Measurements from ENCODE around the gene CLDN19. TPM values are rescaled to one million over a fixed set of nuclear protein-coding genes. Genes with fewer than 3 reads are reported as not detected.

Gene CLDN19
- total RNA-seq, 1 experiment from 2014 or later: 0.05 TPM

GRCh38 chr1:42690477-42691156 lies 49.4 kb downstream of the CLDN19 start:
- no TSS peak for BruUV-seq (replicated peaks)
- Histone ChIP-seq H3K4me1 (ENCODE audit: control insufficient read depth, insufficient read depth, low read length) (peaks cover 66% of the 10 kb centered on the region), H3K27me3 (ENCODE audit: control insufficient read depth, insufficient read depth, low read length) (no peaks in the 10 kb centered on the region), H3K36me3 (ENCODE audit: control insufficient read depth, insufficient read depth, low read length) (peaks cover 51% of the 10 kb centered on the region), H3K27ac (ENCODE audit: low read length) (no peak overlapping the region), H3K4me3 (ENCODE audit: low read depth in 2 of 2, low read length in 2 of 2) (no peak overlapping the region), H3K9me3 (ENCODE audit: control insufficient read depth, insufficient read depth, low read depth, low read length) (no peaks in the 10 kb centered on the region)
- ATAC-seq (no peak), DNase-seq (ENCODE audit: low read depth, low spot score) (no peak)
- TF ChIP-seq SIN3A (IDR thresholded peaks at IDR 0.05; ENCODE audit: borderline replicate concordance, insufficient read depth, low read depth, low read length) (no peak), CTCF (IDR thresholded peaks at IDR 0.05) (peak; percentile 28; the same call in 1 of the 2 replicates)
- intact Hi-C loops (cut with micrococcal nuclease; ENCODE audit: unreplicated experiment): no loop called here
- in situ Hi-C loops (cut with HindIII; ENCODE audit: low pct_unique_long_range_greater_than_20kb, low sequenced_read_pairs): no loop called here
- ChIA-PET CTCF (no interaction called here), POLR2A (interaction anchor here (0.6 kb wide), 1 partner anchor 465 kb away, joined by 3 read pairs; no protein-coding TSS in a partner anchor)

- Histone ChIP-seq H3K9me3 (ENCODE audit: control insufficient read depth, insufficient read depth, low read depth, low read length) (no peaks in the 10 kb centered on the region), H3K27ac (ENCODE audit: low read length) (no peak overlapping the region), H3K4me3 (ENCODE audit: low read depth in 2 of 2, low read length in 2 of 2) (no peak overlapping the region), H3K4me1 (ENCODE audit: control insufficient read depth, insufficient read depth, low read length) (peaks cover 72% of the 10 kb centered on the region), H3K36me3 (ENCODE audit: control insufficient read depth, insufficient read depth, low read length) (peaks cover 51% of the 10 kb centered on the region), H3K27me3 (ENCODE audit: control insufficient read depth, insufficient read depth, low read length) (no peaks in the 10 kb centered on the region)
- ATAC-seq: no peak
- ChIA-PET POLR2A (no interaction called here), CTCF (no interaction called here)
- BruUV-seq (replicated peaks): no TSS peak
- in situ Hi-C loops (cut with HindIII; ENCODE audit: low pct_unique_long_range_greater_than_20kb, low sequenced_read_pairs): no loop called here
- intact Hi-C loops (cut with micrococcal nuclease; ENCODE audit: unreplicated experiment): no loop called here
- TF ChIP-seq TCF7L2 (IDR thresholded peaks at IDR 0.05; ENCODE audit: low read depth, low read length) (no peak), POLR2AphosphoS5 (IDR thresholded peaks at IDR 0.05; ENCODE audit: low read depth, low read length) (no peak), REST (IDR thresholded peaks at IDR 0.05; ENCODE audit: insufficient read depth in 1 of 2, low read depth in 2 of 2, low read length in 1 of 2) (no peak), CTCF (IDR thresholded peaks at IDR 0.05) (no peak), SIN3A (IDR thresholded peaks at IDR 0.05; ENCODE audit: borderline replicate concordance, insufficient read depth, low read depth, low read length) (no peak)
- DNase-seq (ENCODE audit: low read depth, low spot score): no peak
Observed at GRCh38 chr1:42689912-42690311, 50.1 kb downstream of the CLDN19 start.
